ENCODE data around the gene LTBP2.

GRCh38 chr14:74641601-74642391, 29.8 kb upstream of the LTBP2 start:
- TF ChIP-seq CTCF (conservative IDR thresholded peaks at IDR 0.05; ENCODE audit: low read depth, low read length) (no peak), EZH2phosphoT487 (IDR thresholded peaks at IDR 0.05; ENCODE audit: borderline replicate concordance, low read length) (no peak)
